A673 (cell line): Measurements from ENCODE around the gene SYK.

ENCODE experiments used
- EZH2 ChIP-seq: fragments of 200-600 bp; sonication (generic); IDR thresholded peaks from 2 replicates; pipeline ENCODE4 v1.6.1; 2017; ENCODE audit warnings: borderline replicate concordance, low read depth, mild to moderate bottlenecking, mixed read lengths, antibody characterized with exemption, low read length; ENCODE audit not compliant: poor library complexity, severe bottlenecking
- TF ChIP-seq, protein P1 (sequence below): fragments of 300-800, 200-600 bp; sonication (generic); conservative IDR thresholded peaks from 2 replicates; pipeline ENCODE4 v1.5.1; 2017; ENCODE audit warnings: low read depth, mild to moderate bottlenecking, antibody characterized with exemption, low read length, moderate library complexity, mixed read lengths

DNA sequence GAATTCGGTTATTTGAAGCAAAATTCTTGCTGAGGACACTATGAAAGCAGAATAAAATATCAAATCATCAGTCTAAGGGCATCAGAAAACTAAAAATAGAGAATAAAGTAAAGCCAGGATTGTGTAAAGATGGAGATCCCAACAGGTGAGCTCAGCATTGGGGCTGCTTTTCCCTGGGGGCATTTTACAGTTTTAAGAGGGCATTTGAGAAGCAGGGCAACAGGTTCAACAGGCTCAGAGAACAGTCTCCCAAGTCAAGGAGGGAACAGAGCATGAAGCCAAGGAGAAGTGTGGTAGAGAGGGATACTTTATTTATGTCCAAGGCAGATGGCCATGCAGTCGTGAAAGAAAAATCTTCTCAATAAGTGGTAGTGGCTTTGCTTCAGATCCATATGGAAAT, 145.4 kb downstream of the SYK start:
- TF ChIP-seq, protein P1, sequence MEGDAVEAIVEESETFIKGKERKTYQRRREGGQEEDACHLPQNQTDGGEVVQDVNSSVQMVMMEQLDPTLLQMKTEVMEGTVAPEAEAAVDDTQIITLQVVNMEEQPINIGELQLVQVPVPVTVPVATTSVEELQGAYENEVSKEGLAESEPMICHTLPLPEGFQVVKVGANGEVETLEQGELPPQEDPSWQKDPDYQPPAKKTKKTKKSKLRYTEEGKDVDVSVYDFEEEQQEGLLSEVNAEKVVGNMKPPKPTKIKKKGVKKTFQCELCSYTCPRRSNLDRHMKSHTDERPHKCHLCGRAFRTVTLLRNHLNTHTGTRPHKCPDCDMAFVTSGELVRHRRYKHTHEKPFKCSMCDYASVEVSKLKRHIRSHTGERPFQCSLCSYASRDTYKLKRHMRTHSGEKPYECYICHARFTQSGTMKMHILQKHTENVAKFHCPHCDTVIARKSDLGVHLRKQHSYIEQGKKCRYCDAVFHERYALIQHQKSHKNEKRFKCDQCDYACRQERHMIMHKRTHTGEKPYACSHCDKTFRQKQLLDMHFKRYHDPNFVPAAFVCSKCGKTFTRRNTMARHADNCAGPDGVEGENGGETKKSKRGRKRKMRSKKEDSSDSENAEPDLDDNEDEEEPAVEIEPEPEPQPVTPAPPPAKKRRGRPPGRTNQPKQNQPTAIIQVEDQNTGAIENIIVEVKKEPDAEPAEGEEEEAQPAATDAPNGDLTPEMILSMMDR, result no peak
- no peak for TF ChIP-seq EZH2
